RKO (cell line): Measurements from ENCODE around the gene TUBGCP4.
A peak's percentile ranks its signal among the peaks of the same experiment; 100 is the strongest.

Experiments
- DNase-seq: peaks from one replicate; pipeline ENCODE4 v3.0.0-alpha.2; 2016; ENCODE audit warnings: low spot score

Gene TUBGCP4

DNA sequence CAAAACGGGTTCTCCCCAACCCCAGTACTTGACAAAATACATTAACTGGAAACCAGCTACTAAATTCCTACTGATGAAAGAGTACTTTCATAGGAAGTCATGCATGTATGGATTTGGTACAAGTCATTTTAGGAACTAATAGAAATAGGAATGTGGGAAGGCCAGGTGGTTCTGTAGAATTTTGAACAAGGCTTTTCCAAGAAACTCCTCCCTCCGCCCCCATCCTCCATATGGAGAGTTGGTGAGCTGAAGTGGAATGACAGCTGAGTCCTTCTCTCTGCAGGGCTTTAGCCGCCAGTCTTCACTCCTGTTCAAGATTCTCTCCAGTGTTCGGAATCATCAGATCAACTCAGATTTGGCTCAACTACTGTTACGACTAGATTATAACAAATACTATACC lies 33.2 kb downstream of the TUBGCP4 start:
- no peak for DNase-seq

DNA sequence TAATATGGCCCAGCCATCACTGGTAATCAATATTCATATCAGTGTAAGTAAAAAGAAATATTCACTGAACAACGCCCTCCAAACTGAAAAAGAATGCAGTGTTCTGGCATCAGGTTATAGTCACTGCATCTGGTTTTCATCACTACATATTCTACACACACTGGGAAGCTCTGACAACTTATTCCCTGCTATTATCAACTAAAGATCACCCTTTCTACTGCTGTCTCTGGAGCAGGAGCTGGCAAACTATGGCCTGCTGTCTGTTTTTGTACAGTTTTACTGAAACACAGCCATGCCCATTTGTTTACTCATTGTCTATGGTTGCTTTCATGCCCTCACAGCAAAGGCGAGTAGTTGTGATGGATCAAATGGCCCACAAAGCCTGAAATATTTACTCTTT lies 35.3 kb downstream of the TUBGCP4 start:
- no peak for DNase-seq

DNA sequence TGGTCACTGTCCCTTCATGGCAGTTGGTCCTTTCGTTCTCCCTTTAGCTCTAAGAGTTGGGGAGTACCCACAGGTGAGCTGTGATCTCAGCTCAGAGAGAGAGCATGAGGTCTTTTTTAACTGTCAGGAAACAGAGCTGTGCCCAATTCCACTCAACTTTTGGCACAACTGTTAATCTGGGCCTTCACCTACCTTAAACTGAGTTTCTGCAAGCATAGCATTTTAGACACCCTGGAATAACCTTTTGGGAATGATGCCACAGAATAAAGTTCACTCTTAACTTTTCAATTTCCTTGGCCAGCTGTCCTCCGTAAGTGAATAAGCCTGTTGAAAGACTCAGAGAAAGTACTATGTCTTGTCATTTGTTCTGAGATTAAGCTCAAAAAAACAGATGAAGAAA lies 35.9 kb downstream of the TUBGCP4 start:
- no peak for DNase-seq

DNA sequence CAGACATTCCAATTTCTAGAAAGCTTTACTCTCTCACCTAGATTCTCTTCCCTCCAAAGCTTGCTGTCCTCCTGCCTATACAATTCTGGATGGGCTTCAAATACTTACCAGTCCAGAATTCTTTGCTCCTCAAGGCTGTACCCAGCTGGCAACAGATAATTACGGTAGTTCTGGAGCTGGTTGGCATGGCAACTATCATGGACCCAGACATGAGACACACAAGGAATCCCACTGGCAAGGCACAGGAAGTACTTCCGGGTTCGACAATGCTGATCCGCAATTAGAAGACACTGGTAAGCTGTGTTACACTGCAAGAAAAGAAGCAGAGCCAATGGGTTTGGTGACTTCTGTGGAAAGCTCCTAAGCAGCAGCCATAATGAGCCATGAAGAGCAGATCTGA lies 37.9 kb downstream of the TUBGCP4 start:
- DNase-seq: no peak

DNA sequence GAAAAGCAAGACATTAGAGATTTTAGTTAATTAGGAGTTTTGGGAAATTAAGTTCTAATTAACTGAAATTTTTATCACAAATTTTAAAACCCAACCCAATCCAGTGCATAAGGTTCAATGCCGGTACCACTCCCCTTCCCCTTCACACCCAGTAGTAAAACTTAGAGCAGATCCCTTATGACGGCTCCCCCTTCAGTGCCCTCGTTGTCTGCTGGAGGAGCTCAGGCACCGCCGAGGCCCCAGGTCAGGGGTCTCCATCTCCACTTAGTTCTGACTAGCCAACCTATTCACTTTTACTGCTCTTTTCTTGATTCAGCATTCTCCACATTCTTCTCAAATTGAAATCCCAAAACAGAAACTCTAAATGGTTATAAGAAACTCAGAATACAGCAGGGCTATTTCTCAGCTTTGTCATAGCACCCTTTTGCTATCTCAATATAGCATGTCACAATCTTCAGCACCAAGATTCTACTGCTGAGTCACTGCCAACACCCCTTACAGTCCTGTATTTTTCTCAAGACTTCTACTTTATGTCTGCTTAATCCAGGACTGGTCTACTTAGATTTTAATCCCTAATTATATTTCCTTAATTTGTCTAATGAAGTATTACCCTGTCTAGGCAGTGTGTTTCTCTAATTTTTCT lies 39.8 kb downstream of the TUBGCP4 start:
- DNase-seq: no peak

DNA sequence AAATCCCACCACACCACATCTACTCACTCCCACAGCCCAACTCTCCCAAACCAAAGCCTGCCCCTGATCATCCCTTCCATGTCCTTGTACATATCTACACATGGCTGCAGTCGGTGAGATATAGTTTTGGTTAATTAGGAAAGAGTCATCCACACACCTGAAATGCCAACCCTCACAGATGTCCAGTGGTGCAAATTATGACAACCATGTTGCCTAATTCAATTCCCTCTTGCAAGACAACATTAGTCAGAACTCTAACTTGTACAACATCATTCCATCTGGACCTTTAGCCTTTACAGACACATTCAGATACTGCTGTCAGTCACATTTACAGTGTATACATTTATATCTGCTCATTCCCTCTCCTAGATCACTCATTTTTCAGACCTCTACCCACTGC lies 41.2 kb downstream of the TUBGCP4 start:
- DNase-seq: no peak

DNA sequence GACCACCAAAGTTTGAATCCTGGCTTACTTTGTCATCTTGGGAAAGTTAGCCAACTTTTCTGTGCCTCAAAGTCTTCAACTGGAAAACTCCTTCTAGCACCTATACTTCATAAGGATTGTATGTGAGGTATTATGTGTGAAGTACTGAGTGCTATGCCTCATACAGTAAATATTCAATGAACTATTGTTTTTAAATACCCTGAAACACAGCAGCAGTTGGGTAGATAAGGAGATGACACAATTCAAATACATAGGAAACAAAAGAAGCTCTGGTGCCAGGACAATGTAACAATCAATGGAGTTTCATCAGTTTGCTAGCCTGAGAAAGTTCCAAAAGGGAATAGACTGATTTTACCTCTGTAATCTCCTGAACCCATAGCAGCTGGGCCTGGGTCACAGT lies 43.3 kb downstream of the TUBGCP4 start:
- no peak for DNase-seq

DNA sequence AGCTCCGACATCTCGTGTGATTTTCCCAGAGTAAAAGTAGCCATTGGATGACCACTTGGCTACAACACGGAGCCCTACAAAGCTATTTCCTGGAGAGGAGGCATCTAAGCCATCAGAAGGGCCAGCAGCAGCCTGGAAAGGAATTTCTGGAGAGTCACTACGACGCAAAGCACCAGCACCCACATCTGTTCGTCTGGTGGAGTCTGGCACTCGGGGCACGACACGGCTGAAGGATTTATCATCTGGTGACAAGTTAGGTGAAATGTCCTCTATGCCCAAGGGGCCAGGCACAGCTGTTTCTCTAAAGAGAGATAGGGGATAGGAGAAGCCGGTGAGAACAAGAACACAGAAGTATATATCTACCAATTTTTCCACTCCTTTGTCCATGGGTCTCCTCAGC lies 49.5 kb downstream of the TUBGCP4 start:
- no peak for DNase-seq

DNA sequence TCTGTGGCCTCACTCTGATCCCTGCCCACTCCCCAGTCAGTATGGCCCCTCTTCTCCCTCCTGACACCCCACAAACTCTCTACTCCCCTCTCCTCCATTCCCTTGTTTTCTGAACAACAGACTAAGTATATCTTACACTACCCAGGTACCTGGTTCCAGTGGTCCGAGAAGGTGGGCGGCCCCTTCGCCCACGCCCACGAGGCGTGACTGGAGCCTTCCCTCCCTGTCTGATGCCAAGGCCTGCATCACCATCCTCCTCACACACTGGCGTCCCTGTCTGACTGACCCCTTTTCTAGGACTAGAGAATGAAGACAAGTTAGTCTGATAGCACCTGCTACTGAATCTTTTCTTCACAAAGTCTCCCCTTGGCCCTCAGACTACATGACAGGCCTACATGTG lies 50.0 kb downstream of the TUBGCP4 start:
- no peak for DNase-seq

DNA sequence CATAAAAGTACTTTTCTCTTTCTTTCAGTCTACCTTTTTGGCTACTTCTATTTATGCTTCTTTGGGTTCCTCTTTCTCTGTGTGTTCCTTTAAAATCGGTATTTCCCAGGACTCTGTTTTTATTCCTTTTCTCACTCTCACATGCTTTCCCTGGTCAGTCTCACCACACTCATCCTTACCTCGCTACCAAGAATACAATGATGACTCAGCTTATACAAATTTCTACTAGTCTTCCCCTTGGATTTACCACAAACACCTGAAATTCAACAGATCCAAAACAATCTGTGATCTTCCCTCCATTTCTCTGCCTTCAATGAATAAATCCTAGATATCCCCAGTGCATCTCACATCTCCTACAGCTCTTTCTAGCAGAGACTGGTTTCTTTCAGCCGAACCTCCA lies 52.9 kb downstream of the TUBGCP4 start:
- no peak for DNase-seq

DNA sequence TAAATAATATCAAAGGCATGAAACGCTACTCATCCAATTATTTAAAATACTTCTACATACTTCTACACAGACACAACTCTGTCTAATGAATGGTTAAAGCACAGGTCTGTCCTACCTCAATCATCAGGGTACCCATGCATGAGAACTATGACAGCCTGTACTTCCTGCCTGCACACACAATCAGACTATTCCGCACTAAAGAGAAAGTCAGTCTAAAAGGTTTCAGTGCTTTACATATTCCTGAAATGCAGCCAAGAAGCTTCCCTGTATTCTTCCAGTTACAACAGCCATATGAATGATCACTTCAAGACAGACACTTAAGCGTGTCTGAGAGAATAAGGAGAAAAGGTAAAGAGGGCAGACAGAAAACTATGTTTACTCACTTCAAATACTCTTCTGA lies 58.8 kb downstream of the TUBGCP4 start:
- no peak for DNase-seq

DNA sequence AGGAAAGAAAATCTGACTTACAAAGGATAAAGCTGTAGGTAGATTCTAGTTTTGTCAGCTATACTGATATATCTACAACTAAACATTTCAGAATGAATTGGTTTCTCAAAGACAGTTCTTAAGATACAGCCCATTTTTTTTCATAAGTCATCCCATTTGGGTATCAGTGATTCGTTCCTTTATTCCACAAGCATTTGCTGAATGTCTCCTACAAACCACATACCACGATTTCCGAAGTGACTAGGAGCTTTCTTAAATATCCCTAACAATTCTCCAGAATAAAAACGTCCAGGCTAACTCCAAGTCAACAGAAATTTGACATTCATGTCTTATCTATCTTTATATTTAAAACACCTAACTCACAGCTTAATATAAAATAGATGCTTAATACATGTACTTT lies 62.3 kb downstream of the TUBGCP4 start:
- DNase-seq: no peak

DNA sequence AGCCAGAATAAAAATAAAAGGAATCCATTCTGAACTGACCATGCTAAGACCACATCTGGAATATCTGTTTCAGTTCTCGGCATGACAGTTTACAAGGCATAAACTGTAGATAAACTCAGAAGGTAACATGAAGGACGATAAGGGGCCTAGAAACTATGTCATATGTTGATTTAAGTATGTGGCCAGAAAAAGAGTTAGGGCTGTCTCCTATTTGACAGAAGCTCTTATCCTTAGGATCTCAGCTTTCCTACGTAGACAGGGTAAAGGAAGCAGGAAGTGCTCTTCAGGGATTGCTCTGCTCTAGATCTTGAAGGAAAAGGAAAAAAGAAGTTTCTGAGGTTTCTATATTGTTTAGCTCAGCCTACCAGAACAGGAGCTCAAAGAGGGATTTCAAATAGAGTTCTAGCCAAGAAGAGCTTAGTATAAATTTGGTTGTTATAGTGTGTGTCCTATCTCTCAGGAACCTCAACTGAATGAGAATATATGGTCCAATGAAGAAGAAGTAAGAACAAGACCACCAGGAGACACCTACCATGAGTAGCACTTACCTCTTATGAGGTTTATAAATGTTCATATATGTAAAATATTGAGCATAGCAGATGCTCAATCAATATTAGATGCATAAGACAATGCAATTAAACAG lies 62.9 kb downstream of the TUBGCP4 start:
- no peak for DNase-seq

DNA sequence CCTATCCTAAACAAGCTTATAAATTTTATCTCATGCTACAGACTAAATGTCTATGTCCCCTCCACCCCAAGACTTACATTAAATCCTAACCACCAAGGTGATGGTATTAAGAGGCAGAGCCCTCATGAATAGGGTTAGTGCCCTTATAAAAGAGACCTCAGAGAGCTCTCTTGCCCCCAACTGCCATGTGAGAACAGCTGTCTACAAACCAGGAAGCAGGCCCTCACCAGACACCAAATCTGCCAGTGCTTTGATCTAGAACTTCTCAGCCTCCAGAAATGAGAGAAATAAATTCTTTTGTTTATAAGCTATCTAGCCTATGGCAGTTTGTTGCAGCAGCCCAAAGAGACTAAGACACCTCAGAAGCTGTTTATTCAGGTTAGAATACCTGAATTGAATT lies 63.5 kb downstream of the TUBGCP4 start:
- DNase-seq: no peak

DNA sequence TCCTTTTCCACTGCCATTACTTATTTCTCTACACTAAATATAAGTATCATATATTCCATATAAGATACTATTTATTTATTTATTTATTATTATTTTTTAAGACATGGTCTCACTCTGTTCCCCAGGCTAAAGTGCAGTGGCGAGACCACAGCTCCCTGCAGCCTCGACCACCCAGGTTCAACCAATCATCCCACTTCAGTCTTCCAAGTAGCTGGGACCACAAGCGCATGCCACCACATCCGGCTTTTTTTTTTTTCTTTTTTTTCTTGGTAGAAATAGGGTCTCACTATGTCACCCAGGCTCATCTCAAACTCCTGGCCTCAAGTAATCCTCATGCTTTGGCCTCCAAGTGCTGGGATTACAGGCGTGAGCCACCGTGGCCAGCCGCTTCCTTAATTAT lies 65.5 kb downstream of the TUBGCP4 start:
- no peak for DNase-seq

DNA sequence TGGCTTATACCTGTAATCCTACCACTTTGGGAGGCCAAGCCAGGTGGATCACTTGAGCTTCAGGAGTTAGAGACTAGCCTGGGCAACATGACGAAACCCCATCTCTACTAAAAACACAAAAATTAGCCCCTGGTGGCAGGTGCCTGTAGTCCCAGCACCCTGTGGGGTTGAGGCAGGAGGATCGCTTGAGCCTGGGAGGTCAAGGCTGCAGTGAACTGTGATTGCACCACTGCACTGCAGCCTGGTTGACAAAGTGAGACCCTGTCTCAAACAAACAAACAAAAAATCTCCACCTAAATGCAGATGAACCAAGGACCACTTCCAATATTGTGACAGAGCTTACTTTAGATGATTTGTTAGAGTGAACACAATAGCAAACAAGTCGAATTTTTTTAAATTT lies 68.4 kb downstream of the TUBGCP4 start:
- DNase-seq: no peak

DNA sequence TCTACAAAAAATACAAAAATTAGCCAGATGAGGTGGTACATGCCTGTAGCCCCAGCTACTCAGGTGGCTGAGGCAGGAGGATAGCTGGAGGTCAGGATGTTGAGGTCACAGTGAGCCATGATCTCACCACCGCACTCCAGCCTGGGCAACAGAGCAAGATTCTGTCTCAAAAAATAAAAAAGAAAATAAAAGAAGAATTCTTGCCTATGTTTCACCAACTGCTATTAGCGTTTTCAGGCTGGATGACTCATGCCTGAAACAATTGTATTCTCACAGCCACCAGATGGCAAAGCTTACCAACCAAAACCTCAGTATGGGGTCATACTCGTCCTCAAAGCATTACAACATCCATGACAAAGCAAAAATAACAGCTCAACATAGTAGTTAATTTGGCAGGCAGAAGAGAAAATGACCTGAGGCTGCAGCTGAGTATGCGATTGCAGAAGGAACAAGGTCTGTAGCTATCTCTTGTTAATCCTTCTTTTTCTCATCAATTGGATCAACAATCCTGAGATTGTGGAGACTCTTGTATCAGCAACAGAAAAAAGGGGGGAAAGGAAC lies 69.9 kb downstream of the TUBGCP4 start:
- DNase-seq: peak; percentile 94

DNA sequence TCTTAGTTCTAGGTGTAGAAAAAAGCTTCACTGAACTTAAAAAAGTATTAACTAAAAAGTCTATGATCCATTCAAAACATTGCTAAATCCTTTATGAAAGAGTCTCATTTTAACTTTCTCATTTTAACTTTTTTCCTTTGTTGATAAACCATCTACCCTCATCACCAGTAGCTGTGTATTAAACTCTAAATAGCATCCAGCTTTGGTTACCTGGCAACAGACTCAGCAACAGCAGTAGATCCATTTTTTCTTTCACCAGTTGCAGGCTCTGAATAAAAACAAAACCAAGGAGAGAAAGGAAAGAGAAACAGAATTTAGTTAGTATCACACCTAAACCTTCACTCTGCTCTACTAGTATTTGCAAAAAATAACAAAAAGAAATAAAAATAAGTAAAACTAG lies 70.4 kb downstream of the TUBGCP4 start:
- no peak for DNase-seq

DNA sequence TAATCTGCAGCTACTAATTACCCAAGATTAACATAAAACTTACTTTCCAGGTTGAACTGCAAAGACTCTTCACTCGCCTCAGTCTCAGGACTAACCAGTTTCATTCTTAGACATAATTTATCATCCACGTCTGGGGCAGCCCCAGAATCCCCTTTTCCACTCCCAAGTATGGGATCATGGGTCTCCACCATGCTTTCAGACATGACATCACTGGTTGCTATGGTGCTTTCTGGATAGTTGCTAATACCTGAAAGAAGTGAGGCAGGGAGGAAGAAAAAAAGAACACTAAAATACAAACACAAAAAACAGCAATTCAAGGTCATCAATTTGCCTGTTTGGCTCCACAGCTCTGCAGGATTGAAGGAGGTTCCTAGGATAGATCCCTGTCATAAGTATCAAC lies 75.4 kb downstream of the TUBGCP4 start:
- DNase-seq: no peak

DNA sequence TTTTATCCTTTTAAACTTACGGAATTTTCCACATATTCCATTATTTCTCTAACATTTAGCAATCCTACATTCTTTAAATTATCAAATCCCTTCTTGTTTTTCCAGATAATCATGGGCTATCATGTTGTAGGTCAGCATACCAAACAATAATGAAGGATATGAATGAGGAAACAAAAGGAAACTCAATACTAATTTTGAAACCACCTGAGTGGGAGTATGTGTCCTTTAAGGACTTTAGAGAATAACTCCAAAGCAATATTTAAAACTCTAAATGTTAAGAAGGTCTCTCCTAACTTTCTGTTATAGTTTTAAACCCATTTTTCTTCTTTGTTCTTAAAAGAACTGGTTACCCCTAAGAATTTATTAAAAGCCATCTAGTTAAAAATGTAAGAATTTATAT lies 79.1 kb downstream of the TUBGCP4 start:
- DNase-seq: no peak
